Endodermal cell (in vitro differentiated cells): ENCODE data around the gene GLRA3. TPM values are rescaled to one million over a fixed set of nuclear protein-coding genes. Genes with fewer than 3 reads are reported as not detected.

Experiments
- DNase-seq: peaks from one replicate; pipeline ENCODE4 v3.0.0-alpha.2; 2017
- H3K27ac ChIP-seq: 2 replicates; pipeline ENCODE4 v1.5.1; 2013; ENCODE audit warnings: mild to moderate bottlenecking, low read depth, low read length, moderate library complexity
- H3K27me3 ChIP-seq: 2 replicates; pipeline ENCODE4 v1.6.1; 2013; ENCODE audit warnings: mild to moderate bottlenecking, low read length, moderate library complexity; ENCODE audit not compliant: insufficient read depth, control insufficient read depth, poor library complexity, severe bottlenecking
- H3K36me3 ChIP-seq: 2 replicates; pipeline ENCODE4 v1.7.0; 2013; ENCODE audit warnings: mild to moderate bottlenecking, low read length, moderate library complexity; ENCODE audit not compliant: control insufficient read depth, insufficient read depth
- H3K4me1 ChIP-seq: one replicate; pipeline ENCODE4 v1.7.0; 2013; ENCODE audit warnings: low read length; ENCODE audit not compliant: control insufficient read depth, insufficient read depth
- H3K4me3 ChIP-seq: 2 replicates; pipeline ENCODE4 v1.5.1; 2013; ENCODE audit warnings: mild to moderate bottlenecking, low read length, moderate library complexity
- H3K9ac ChIP-seq: 2 replicates; pipeline ENCODE4 v1.6.1; 2013; ENCODE audit warnings: mild to moderate bottlenecking, low read length, moderate library complexity; ENCODE audit not compliant: poor library complexity, severe bottlenecking; ENCODE audit errors: extremely low read depth
- H3K9me3 ChIP-seq: 2 replicates; pipeline ENCODE4 v1.6.1; 2013; ENCODE audit warnings: mild to moderate bottlenecking, low read length, moderate library complexity; ENCODE audit not compliant: control insufficient read depth
- H3K27ac Mint-ChIP-seq: 2 replicates; pipeline ENCODE4 v1.8.0; 2020; ENCODE audit warnings: mixed read lengths
- H3K27me3 Mint-ChIP-seq: 2 replicates; pipeline ENCODE4 v1.8.0; 2021; ENCODE audit warnings: mild to moderate bottlenecking, mixed read lengths; ENCODE audit not compliant: insufficient read depth
- H3K36me3 Mint-ChIP-seq: 2 replicates; pipeline ENCODE4 v1.8.0; 2020; ENCODE audit warnings: low read depth, mixed read lengths
- H3K4me1 Mint-ChIP-seq: 2 replicates; pipeline ENCODE4 v1.8.0; 2020; ENCODE audit warnings: mixed read lengths
- H3K4me3 Mint-ChIP-seq: 2 replicates; pipeline ENCODE4 v1.8.0; 2020; ENCODE audit warnings: mild to moderate bottlenecking, moderate library complexity, mixed read lengths
- H3K9me3 Mint-ChIP-seq: 2 replicates; pipeline ENCODE4 v1.8.0; 2020; ENCODE audit warnings: mild to moderate bottlenecking, mixed read lengths
- CTCF ChIP-seq: fragments of 200-600 bp; sonication (generic); conservative IDR thresholded peaks from 2 replicates; pipeline ENCODE4 v1.5.0; 2021; ENCODE audit warnings: antibody characterized with exemption, mild to moderate bottlenecking
- WGBS, 2 experiments: methylation state at CpG; one replicate each; pipeline versions ENCODE4 v1.1.5 to v1.1.7; 2013; ENCODE audit warnings: missing lambda C conversion rate in 2 of 2, mixed read lengths in 1 of 2; ENCODE audit not compliant: insufficient coverage in 1 of 2, insufficient read length in 1 of 2; 5-methylcytosine and 5-hydroxymethylcytosine counted together
- total RNA-seq, 2 donors: library from RNA; stranded (reverse); fragmentation: NEBNext Ultra II Directional in 1 of 2; extraction: Animal tissue kit (Norgen Biotek cat#: 25700) in 1 of 2; gene quantifications; 2 replicates in 1 of 2; 3 replicates in 1 of 2; pipeline ENCODE4 v1.2.1, GENCODE V29; 2021

Gene GLRA3
- total RNA-seq, 2 donors from 2014 or later = 0.11 TPM; not detected in 1

GRCh38 chr4:174591243-174592021 lies 237.6 kb downstream of the GLRA3 start:
- H3K9me3 Mint-ChIP-seq = peaks cover 2% of the 10 kb centered on the region
- Histone ChIP-seq H3K4me1 (no peaks in the 10 kb centered on the region), H3K9ac (no peak overlapping the region), H3K36me3 (no peaks in the 10 kb centered on the region), H3K9me3 (peaks cover 9% of the 10 kb centered on the region), H3K4me3 (no peak overlapping the region), H3K27ac (no peak overlapping the region), H3K27me3 (no peaks in the 10 kb centered on the region)
- no peaks in the 10 kb centered on the region for H3K27me3 Mint-ChIP-seq
- TF ChIP-seq CTCF = no peak
- no peaks in the 10 kb centered on the region for H3K4me1 Mint-ChIP-seq
- H3K36me3 Mint-ChIP-seq = no peaks in the 10 kb centered on the region
- no peak for DNase-seq
- no peak overlapping the region for H3K27ac Mint-ChIP-seq
- no peak overlapping the region for H3K4me3 Mint-ChIP-seq
- WGBS, 2 experiments = 88 to 96% methylated on average over 1 to 3 of the region's 5 CpGs

DNA sequence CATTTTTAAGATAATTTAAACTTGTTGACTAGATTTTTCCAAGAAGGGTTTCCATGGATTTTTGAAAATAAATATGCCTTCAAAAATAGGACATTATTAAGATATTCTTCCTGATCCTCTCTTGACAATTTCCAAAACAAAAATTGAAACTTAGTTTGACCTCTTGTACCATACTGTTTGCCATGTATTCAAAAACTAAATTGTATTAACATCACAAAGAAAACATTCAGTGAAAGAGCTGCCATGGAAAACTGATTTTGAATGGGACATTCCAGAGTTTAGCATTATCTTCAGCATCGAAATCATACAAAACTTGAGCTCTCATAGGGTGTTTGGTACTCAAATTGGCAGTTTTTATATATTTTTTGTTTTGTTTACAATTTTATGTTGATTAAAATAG lies 238.7 kb downstream of the GLRA3 start:
- Histone ChIP-seq H3K9me3 (peaks cover 9% of the 10 kb centered on the region), H3K9ac (no peak overlapping the region), H3K27me3 (no peaks in the 10 kb centered on the region), H3K4me3 (no peak overlapping the region), H3K27ac (no peak overlapping the region), H3K4me1 (no peaks in the 10 kb centered on the region), H3K36me3 (no peaks in the 10 kb centered on the region)
- Mint-ChIP-seq H3K4me3 (no peak overlapping the region), H3K27ac (no peak overlapping the region), H3K4me1 (no peaks in the 10 kb centered on the region), H3K9me3 (peaks cover 7% of the 10 kb centered on the region), H3K27me3 (no peaks in the 10 kb centered on the region), H3K36me3 (no peaks in the 10 kb centered on the region)
- 100% methylated on average over 1 of the region's 1 CpG; no CpG with 5 or more reads in 1 of the 2 experiments for WGBS, 2 experiments
- TF ChIP-seq CTCF = no peak
- no peak for DNase-seq

Other genes with a start within 250 kb of the GLRA3 start
- not detected for gene ADAM29, start 89.1 kb upstream of the GLRA3 start, total RNA-seq